HCEC 1CT (cell line): Measurements from ENCODE around the gene SAMHD1.
"Not testable (repeated sequence)": the region's sequence is repeated elsewhere in the genome, so short reads cannot be mapped to it uniquely, and the experiment has no call there.

ENCODE experiments used
- DNase-seq: peaks from one replicate; pipeline ENCODE4 v3.0.0-alpha.2; 2017

SAMHD1 gene

GRCh38 chr20:36951979-36952738 lies 651 bp upstream of the SAMHD1 start:
- no peak for DNase-seq

- peak; percentile 25 for DNase-seq
These were observed 902 bp downstream of the SAMHD1 start for GRCh38 chr20:36950414-36951197.

GRCh38 chr20:36941401-36941835 lies 10.1 kb downstream of the SAMHD1 start:
- peak; percentile 3 for DNase-seq

GRCh38 chr20:36937402-36937770 lies 14.1 kb downstream of the SAMHD1 start:
- no peak for DNase-seq

- DNase-seq, result not testable (repeated sequence)
These were observed 14.6 kb downstream of the SAMHD1 start for GRCh38 chr20:36936761-36937401.

GRCh38 chr20:36936341-36936740 lies 15.2 kb downstream of the SAMHD1 start:
- no peak for DNase-seq

GRCh38 chr20:36933571-36933970 lies 17.9 kb downstream of the SAMHD1 start:
- not testable (repeated sequence) for DNase-seq

- peak; percentile 49 for DNase-seq
These were observed 18.8 kb downstream of the SAMHD1 start for GRCh38 chr20:36932476-36933426.

- DNase-seq, result not testable (repeated sequence)
These were observed 19.4 kb downstream of the SAMHD1 start for GRCh38 chr20:36932067-36932466.

GRCh38 chr20:36929691-36930090 lies 21.8 kb downstream of the SAMHD1 start:
- no peak for DNase-seq

GRCh38 chr20:36929290-36929689 lies 22.2 kb downstream of the SAMHD1 start:
- DNase-seq, result peak; percentile 44

- DNase-seq, result no peak
These were observed 23.8 kb downstream of the SAMHD1 start for GRCh38 chr20:36927704-36928103.

GRCh38 chr20:36926653-36927200 lies 24.8 kb downstream of the SAMHD1 start:
- no peak for DNase-seq

GRCh38 chr20:36925234-36925633 lies 26.3 kb downstream of the SAMHD1 start:
- no peak for DNase-seq

- no peak for DNase-seq
These were observed 27.1 kb downstream of the SAMHD1 start for GRCh38 chr20:36924167-36925045.

GRCh38 chr20:36920334-36920730 lies 31.2 kb downstream of the SAMHD1 start:
- no peak for DNase-seq

GRCh38 chr20:36919715-36920333 lies 31.7 kb downstream of the SAMHD1 start:
- DNase-seq, result peak; percentile 68

GRCh38 chr20:36917943-36918342 lies 33.6 kb downstream of the SAMHD1 start:
- DNase-seq, result peak; percentile 28

- DNase-seq, result no peak
These were observed 34.3 kb downstream of the SAMHD1 start for GRCh38 chr20:36917240-36917639.

- no peak for DNase-seq
These were observed 35.3 kb downstream of the SAMHD1 start for GRCh38 chr20:36916199-36916598.

GRCh38 chr20:36908603-36909002 lies 42.9 kb downstream of the SAMHD1 start:
- DNase-seq, result no peak
